Colonic mucosa (tissue), 4 donors: ENCODE results near the gene C3orf33. TPM values are rescaled to one million over a fixed set of nuclear protein-coding genes. Genes with fewer than 3 reads are reported as not detected.

Experiments
- DNase-seq: peaks from one replicate; pipeline ENCODE4 v3.0.0-alpha.2; 2020
- H3K27ac ChIP-seq: fragments of 200-600 bp; one replicate; pipeline ENCODE4 v1.8.0; 2021
- H3K27me3 ChIP-seq: fragments of 200-600 bp; one replicate; pipeline ENCODE4 v1.8.0; 2021
- H3K36me3 ChIP-seq: fragments of 200-600 bp; one replicate; pipeline ENCODE4 v1.8.0; 2021
- H3K4me1 ChIP-seq: fragments of 200-600 bp; one replicate; pipeline ENCODE4 v1.8.0; 2021; ENCODE audit warnings: mild to moderate bottlenecking
- H3K4me3 ChIP-seq: fragments of 200-600 bp; one replicate; pipeline ENCODE4 v1.8.0; 2021
- H3K9ac ChIP-seq, 2 donors: one replicate each; pipeline ENCODE4 v1.7.0; 2013; ENCODE audit warnings: control low read depth in 2 of 2, low read depth in 2 of 2, low read length in 2 of 2
- H3K9me3 ChIP-seq: fragments of 200-600 bp; one replicate; pipeline ENCODE4 v1.8.0; 2021
- CTCF ChIP-seq: fragments of 200-600 bp; IDR thresholded peaks from one replicate; pipeline ENCODE4 v1.8.0; 2022; ENCODE audit warnings: antibody characterized with exemption, mild to moderate bottlenecking
- intact Hi-C: fragments of 100-400 bp; cut with DNase I; formaldehyde crosslinking; loops from one replicate; pipeline ENCODE4 v1.14.1; 2022
- total RNA-seq, 2 donors: library from RNA; stranded (reverse); fragmentation: NEBNext Ultra II Directional in 1 of 2; extraction: Animal tissue kit (Norgen Biotek cat#: 25700) in 1 of 2; gene quantifications; one replicate each; pipeline ENCODE4 v1.2.1, GENCODE V29; 2021
- donor health status: healthy.
- donor health status: DM: no; HTN: no; CAD: no.
- donor health status: DM: no; HTN: no; CAD: no.

C3orf33 gene
- total RNA-seq, 2 donors from 2014 or later: 2.4 to 2.8 TPM

- H3K4me1 ChIP-seq: no peaks in the 10 kb centered on the region
- no peaks in the 10 kb centered on the region for H3K9me3 ChIP-seq
- no peaks in the 10 kb centered on the region for H3K36me3 ChIP-seq
- TF ChIP-seq CTCF: no peak
- H3K4me3 ChIP-seq: no peak overlapping the region
- no peak overlapping the region for H3K9ac ChIP-seq
- H3K27ac ChIP-seq: no peak overlapping the region
- intact Hi-C loops: no loop called here
- no peak for DNase-seq
- H3K27me3 ChIP-seq: no peaks in the 10 kb centered on the region
Measured at GRCh38 chr3:155760653-155761052, 45.4 kb downstream of the C3orf33 start.

GRCh38 chr3:155757577-155757976 is 48.5 kb downstream of the C3orf33 start:
- Histone ChIP-seq H3K4me1 (no peaks in the 10 kb centered on the region), H3K9me3 (no peaks in the 10 kb centered on the region), H3K27ac (no peak overlapping the region), H3K9ac (no peak overlapping the region), H3K4me3 (no peak overlapping the region), H3K36me3 (no peaks in the 10 kb centered on the region), H3K27me3 (no peaks in the 10 kb centered on the region)
- intact Hi-C loops: no loop called here
- DNase-seq: no peak
- no peak for TF ChIP-seq CTCF

DNA sequence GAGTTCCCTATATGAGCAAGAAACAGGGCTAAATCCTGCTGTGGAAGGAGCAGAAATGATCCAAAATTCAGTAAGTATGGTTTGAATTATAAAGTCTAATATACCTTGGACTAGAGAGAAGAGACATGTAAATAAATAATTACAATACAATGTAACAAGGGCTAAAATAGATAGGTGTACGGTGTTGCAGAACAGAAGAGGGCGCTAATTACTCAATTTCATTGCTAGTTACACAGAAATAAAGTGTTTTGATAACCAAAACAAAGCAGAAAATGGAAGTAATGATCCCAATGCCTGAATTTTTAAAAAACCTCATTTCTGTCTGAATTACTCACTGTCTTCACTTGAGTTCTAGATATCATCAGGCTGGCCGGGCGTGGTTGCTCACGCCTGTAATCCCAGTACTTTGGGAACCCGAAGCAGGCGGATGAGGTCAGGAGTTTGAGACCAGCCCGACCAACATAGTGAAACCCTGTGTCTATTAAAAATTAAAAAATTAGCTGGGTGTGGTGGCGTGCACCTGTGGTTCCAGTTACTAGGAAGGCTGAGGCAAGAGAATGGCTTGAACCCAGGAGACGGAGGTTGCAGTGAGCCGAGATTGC is 52.9 kb downstream of the C3orf33 start:
- no peaks in the 10 kb centered on the region for H3K9me3 ChIP-seq
- no peaks in the 10 kb centered on the region for H3K27me3 ChIP-seq
- no peak for DNase-seq
- H3K4me3 ChIP-seq: no peak overlapping the region
- no peak overlapping the region for H3K27ac ChIP-seq
- peak; percentile 21 for TF ChIP-seq CTCF
- no peaks in the 10 kb centered on the region for H3K4me1 ChIP-seq
- intact Hi-C loops: no loop called here
- H3K9ac ChIP-seq: no peak overlapping the region
- no peaks in the 10 kb centered on the region for H3K36me3 ChIP-seq

DNA sequence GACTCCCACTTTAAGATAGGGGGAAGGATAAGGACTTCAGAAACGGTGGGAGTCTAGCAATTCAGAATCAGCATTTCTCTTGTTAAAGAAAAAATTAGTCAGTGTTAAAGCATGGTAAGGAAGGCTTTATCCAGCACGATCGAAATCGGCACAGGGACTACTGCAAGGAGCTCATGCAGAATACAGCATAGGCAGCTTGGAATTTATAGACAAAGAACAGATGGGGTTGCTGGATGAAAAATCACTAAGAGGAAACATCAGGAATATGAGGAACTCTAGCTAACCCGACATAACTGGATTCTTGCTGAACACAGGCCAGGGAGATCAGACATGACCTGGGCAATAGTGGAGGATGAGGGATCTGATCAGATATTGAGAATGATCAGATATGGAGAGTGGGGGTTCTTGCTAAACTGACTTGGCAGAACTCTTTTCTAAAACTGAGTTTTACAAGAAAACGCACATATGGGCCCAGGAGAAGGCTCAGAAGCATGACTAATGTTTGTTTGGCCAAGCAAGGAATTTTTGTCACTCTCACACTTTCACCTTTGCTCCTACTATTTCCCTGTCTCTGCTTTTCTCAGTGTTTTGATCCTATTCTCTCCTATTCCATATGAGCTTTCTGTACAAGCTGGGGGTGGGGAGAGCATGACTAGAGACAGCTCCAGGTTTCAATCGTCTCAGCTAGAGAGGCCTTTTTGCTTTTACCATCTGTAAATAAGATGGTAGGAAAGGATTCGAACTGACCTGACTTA is 57.3 kb downstream of the C3orf33 start:
- no peak overlapping the region for H3K4me3 ChIP-seq
- DNase-seq: no peak
- no peak overlapping the region for H3K9ac ChIP-seq
- H3K4me1 ChIP-seq: no peaks in the 10 kb centered on the region
- no peaks in the 10 kb centered on the region for H3K36me3 ChIP-seq
- intact Hi-C loops: loop anchor here (10.0 kb wide), 1 partner anchor 106 kb away; the partner anchor contains the start of gene SLC33A1
- H3K9me3 ChIP-seq: no peaks in the 10 kb centered on the region
- TF ChIP-seq CTCF: no peak
- H3K27me3 ChIP-seq: no peaks in the 10 kb centered on the region
- H3K27ac ChIP-seq: no peak overlapping the region

- DNase-seq: no peak
- TF ChIP-seq CTCF: no peak
- Histone ChIP-seq H3K27me3 (no peaks in the 10 kb centered on the region), H3K9me3 (no peaks in the 10 kb centered on the region), H3K4me3 (no peak overlapping the region), H3K36me3 (no peaks in the 10 kb centered on the region), H3K27ac (no peak overlapping the region), H3K9ac (no peak overlapping the region), H3K4me1 (no peaks in the 10 kb centered on the region)
- intact Hi-C loops: loop anchor here (10.0 kb wide), 1 partner anchor 107 kb away; the partner anchor contains the start of gene SLC33A1
Measured at GRCh38 chr3:155747946-155748290, 58.2 kb downstream of the C3orf33 start.
